Endometrial microvascular endothelial cells (primary cell): Measurements from ENCODE around the gene OR2H2. TPM values are rescaled to one million over a fixed set of nuclear protein-coding genes. Genes with fewer than 3 reads are reported as not detected.

Experiments
- in situ Hi-C: cut with HindIII; loops from 2 replicates; pipeline ENCODE4 v1.10.0; 2017; ENCODE audit warnings: low sequenced_read_pairs, low pct_unique_long_range_greater_than_20kb; ENCODE audit errors: inconsistent ontology term
- total RNA-seq: library from RNA; depleted of rRNA; stranded (reverse); fragments of >200 nt; gene quantifications from one replicate; pipeline ENCODE4 v1.2.3, GENCODE V29; 2015; ENCODE audit errors: inconsistent ontology term

The OR2H2 gene
- total RNA-seq, 1 donor from 2014 or later, result not detected

DNA sequence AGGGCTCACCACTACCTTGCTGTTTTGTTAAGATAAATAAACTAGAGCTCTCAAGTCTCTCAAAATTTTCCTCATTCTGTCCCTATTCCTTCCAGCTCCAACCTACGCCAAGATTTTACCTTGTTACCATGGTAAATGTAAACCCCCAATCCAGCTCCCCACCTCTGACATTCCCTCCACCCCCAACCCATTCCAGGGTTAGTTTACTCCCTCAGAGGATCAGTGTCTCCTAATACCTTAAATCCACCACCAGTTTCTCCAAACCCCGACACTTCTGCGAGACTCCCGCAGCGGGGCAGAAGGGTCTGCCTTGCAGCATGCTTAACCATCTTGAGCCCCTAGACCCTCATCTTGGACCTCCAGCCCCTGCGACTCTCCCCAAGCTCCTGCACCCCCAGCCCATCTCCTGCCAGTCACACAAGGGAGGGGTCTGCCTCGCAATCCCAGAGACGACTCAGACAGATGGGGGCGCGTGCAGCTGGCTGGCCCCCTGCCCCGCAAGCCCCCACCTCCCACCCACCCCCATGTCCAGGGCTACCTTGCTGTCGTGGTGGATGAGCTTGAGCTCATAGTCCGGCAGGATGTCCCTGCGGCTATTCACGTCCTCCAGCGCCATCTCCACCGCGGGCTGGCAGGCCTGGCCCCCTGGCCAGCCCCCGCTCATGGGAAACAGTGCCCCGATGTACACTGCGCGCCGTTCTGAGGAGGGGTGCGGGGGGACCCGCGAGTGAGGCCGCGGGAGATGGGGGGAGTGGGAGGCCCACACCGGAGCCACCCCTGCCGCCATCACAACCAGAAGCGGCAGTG, 42.2 kb downstream of the OR2H2 start:
- in situ Hi-C loops, result no loop called here

DNA sequence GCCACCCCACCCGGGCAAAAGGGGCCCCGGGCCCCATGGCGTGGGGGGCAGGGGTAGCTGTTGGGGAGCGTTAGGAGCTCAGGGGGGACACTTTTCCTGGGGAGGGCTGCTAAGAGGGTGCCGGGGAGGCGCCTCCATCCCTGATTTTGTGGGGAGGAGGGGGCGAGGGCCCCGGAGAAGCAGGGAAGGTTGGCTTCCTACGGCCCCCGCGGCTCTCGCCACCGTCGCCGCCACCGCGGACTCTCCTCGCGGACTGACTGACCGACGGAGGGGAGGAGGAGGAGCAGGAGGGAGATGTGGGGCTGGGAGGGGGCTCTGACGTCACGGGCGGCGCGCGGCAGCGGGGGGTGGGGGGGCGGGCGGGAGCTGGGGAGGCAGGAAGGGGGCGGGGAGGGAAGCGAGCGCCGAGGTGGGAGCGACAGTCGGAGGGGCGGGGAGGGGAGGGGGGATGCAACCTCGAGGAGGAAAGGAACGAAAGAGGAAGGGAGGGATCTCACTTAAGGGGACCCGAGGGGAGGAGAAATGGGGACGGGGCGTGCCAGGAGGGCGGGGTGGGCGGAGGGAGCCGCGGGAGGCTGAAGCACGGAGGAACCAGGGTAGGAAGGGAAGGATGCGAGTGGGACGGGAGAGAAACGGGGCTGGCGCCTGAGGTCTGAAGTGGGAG, 43.0 kb downstream of the OR2H2 start:
- in situ Hi-C loops, result no loop called here

DNA sequence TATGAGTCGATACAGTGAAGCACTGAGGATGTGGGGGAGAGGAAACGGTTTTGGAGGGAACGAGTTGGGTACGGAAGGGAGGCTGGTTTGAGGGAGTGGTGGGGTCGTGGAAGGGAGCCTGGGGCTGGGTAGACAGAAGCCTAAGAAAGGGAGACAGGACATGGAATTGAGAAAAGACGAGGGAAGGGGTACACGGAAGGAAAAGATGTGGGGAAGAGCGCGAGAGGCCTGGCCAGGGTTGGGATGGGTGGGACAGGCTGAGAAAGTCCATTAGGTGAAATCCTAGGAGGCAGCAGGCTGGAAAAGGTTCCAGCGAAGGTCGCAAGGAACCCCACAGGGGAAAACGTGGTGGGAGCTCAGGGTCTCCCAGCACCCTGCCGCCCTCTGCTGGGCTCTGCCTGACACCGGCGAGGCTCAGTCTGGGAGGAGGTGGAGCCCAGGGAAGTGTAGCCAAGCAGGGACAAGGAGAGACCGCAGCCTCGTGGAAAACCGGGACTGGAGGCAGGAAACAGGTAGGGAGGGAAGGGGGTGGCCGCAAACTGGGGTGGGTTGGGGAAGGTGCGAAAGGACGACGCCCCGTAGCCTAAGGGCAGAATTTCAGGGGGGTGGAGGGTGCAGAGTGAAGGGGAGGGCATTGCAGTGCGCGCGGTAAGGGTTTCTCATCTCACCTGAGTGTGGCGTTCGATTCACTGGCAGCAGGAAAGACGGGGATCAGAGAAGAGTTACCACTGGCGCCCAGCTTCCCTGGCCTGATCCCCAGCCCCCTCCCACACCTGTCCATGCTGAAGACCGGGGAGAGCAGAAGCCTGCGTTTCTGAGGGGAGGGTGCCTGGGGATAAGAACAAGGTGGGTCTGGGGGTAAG, 43.7 kb downstream of the OR2H2 start:
- in situ Hi-C loops, result no loop called here

DNA sequence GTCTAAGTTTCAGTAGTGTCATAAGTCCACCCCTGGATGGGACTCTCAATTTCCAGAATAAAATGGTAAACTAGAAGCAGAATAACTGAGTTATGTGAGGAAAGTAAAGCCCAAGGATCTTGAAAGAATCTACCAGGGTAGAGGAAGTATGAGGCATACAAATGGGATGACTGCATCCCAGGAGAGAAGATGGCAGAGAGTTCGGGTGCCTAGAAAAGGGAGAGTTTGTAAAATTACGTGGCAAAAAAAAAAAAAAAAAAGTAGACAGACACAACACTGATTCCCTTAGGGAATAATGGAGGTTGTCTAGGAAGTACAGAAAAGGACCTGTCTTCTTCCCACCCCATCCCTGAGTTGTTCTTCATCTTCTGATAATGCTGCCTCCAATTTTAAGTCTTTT, 44.6 kb downstream of the OR2H2 start:
- in situ Hi-C loops, result no loop called here

DNA sequence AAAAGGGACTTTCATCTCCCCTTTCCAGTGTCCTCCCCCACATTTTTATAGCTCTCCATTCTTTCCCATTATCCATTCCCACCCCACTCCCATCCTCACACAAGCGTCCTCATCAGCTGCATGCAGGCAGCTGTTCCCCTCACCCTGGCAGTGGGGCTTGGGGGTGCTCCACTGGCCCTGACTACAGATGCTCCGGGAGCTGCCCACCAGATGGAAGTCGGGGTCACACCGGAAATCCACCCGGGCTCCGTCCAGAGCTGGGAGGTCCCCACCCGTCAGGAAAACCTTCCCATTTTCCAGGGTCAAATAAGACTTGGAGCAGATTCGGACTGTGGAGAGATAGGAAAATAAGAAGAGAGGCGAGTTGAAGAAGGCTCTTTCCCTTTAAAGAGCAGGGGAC, 45.4 kb downstream of the OR2H2 start:
- in situ Hi-C loops, result no loop called here

DNA sequence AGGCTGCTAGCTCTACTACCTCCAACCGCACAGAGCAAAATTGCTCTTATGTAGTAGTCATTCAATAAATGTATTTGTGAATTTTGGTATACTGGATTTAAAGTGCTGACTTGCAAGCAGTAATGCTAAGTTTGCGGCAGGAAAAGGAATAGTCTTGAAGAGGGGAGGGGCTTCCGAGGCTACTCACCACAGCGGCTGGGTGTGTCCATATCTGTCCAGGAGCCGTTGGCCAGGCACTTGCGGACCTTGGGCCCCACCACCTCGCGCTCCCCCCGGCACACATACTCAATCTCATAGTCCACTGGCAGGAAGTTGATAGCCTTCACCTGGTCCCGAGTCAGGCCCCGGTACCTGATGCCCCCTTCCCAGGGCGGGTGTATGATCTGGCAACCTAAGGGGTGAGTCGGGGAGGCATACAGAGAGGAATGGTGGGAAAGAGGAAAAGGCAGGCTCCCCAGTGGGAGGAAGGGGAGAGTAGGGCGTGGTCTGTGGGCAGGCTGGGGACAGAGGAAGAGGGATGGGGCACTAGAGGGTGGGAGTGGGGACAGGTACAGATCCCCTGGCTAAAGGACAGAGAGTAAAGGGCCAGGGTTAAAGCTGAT, 46.4 kb downstream of the OR2H2 start:
- in situ Hi-C loops, result no loop called here

DNA sequence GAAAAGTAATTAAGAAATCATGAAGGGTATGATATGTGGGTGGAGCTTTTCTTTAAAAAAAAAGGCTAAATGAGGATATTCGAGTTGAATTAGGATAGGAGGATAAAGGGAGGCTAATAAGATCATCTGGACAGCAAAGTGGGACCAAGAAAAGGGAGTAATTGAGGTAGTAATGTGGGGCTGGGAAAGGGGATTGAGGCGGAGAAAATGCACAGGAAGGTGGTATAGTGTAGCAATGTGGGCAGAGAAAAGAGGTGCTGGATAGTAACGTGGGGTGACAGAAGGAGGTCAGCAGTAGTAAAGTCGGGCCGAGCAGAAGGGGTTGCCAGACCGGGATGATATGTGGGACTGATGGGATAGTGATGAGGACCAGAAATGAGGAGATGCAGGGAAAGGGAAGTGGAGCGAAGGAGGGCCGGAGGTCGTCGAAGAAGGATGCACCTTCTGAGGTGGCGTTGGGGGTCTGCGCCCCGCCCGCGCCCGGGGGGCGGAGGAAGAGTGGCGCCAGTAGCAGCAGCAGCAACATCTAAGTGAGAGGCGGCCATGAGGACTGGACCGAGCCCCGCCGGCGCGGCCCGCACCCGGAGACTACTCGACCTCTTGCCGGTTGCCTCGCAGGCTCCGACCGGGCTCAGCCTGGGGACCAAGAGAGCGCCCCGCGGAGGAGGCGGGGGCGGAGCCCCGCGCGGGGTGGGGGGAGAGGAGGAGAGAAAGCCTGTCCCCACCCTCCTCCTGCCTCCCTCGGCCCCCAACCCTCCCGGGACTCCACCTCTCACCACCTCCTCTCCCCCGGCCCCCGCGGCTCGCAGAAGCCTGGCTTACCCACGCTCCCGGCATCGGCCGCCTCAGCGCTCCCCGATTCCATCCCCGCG, 47.2 kb downstream of the OR2H2 start:
- in situ Hi-C loops, result no loop called here

DNA sequence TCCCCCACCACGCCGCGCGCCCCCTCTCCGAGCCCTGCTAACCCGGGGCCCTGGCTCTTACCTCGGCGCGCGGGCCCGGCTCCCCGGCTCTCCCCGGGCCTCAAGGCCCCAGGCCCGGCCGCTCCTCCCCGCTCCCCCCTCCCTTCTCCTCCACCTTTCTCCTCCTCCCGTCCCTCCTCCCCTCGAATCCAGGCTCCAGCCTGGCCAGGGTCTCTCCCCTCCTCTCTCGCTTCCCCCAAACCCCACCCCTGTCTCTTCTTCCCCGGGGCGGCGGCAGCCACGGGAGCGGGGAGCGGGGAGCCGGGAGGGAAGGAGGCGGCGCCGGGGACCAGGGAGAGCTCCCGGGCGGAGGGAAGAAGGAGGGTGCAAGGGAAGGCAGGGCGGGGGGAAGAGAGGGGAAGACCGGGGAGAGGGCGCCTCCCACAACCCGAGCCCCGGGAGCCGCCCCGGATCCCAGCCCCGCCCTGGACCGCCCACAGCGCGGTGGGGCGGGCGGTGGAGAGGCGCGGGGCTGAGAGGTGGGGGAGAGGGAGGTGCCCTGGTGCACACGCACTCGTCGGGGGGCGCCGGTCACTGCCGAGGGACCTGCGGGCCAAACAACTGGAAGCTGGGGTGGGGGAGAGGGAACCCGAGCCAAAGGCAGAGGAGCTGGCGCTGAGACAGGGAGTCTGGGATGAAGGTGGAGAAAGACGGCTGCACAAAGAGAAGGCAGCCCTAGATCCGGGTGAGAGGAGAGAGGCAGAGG, 48.0 kb downstream of the OR2H2 start, which contains the start of gene GABBR1:
Gene GABBR1, minus strand, starts transcription at position 395 of the 745 bp plus-strand sequence. CDS start 798 bp downstream, outside the sequence.
- in situ Hi-C loops, result no loop called here

DNA sequence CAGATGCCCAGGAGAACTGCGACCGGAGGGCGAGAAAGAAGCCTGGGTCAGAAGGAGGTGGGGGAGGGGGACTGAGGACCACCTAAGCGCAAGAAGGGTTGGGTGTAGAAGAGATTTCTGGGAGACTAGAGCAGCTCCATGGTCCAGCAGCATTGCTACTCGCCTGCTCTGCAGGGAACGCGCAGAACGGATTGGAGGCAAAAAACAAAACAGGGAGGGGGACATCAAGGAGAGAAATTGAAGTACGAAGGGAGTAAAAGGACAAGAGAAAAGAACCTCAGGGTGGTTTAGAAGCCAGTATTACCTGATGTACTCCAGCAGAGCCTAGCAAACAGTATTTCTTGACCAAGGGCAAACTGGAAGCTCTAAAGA, 48.6 kb downstream of the OR2H2 start:
- in situ Hi-C loops, result no loop called here

DNA sequence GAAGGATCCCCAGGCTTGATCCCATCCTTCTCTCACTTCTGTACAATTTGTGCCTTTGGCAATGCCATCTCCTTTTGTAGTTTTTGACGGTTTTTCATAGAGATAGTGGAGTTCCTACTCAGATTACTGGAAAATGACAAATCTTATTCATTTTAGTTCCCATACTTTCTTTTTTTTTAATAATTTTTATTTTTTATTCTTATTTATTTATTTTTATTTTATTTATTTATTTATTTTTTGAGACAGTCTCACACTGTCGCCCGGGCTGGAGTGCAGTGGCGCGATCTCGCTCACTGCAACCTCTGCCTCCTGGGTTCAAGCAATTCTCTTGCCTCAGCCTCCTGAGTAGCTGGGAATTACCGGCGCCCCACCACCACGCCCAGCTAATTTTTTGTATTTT, 52.3 kb downstream of the OR2H2 start:
- in situ Hi-C loops, result no loop called here

Other genes with a start within 250 kb of the OR2H2 start
- gene OR5V1, start 216.3 kb upstream of the OR2H2 start, total RNA-seq, result not detected
- not detected for gene OR12D3, start 209.8 kb upstream of the OR2H2 start, total RNA-seq
- gene OR12D2, start 189.5 kb upstream of the OR2H2 start, total RNA-seq, result not detected
- not detected for gene OR12D1, start 170.2 kb upstream of the OR2H2 start, total RNA-seq
- not detected for gene OR10C1, start 145.8 kb upstream of the OR2H2 start, total RNA-seq
- not detected for gene OR11A1, start 128.1 kb upstream of the OR2H2 start, total RNA-seq
- gene OR2H1, start 128.0 kb upstream of the OR2H2 start, total RNA-seq, result not detected
- gene MAS1L, start 97.2 kb upstream of the OR2H2 start, total RNA-seq, result not detected
- gene UBD, start 25.4 kb upstream of the OR2H2 start, total RNA-seq, result 0.56 TPM
- 6.7 TPM for gene GABBR1, start 48.1 kb downstream of the OR2H2 start, total RNA-seq
- not detected for gene MOG, start 72.0 kb downstream of the OR2H2 start, total RNA-seq
- 2.5 TPM for gene ZFP57, start 96.0 kb downstream of the OR2H2 start, total RNA-seq
- 13.4 TPM for gene HLA-F, start 138.3 kb downstream of the OR2H2 start, total RNA-seq
- gene HLA-G, start 242.7 kb downstream of the OR2H2 start, total RNA-seq, result not detected